IMR-90 (cell line): ENCODE measurements around the gene SORL1. TPM values are rescaled to one million over a fixed set of nuclear protein-coding genes. Genes with fewer than 3 reads are reported as not detected.

Source experiments
- ATAC-seq: fragments of 200-7000 bp; cut with Tn5 transposase; 2 replicates; pipeline ENCODE4 v1.9.1; 2020; ENCODE audit warnings: low read depth, mild to moderate bottlenecking, moderate library complexity
- BruUV-seq: library from RNA; stranded (reverse); fragments of 400-500 nt; replicated peaks from 2 replicates; lab custom pipeline; 2021; lab: Mats Ljungman, UMichigan
- CTCF ChIA-PET: fragments of 300-600 bp; formaldehyde crosslinking; extraction: SDS; loops from one replicate; lab custom pipeline; 2021; ENCODE audit warnings: antibody characterized with exemption; lab: Yijun Ruan, JAX
- POLR2A ChIA-PET: fragments of 300-600 bp; sonication (Branson Sonifier 250); formaldehyde crosslinking; loops from one replicate; lab custom pipeline; 2022; ENCODE audit warnings: antibody characterized with exemption; ENCODE audit not compliant: unreplicated experiment; lab: Charles Lee
- DNase-seq: peaks from one replicate; pipeline ENCODE4 v3.0.0; 2013
- H2AFZ ChIP-seq: replicated peaks from 2 replicates; pipeline ENCODE3; 2013; ENCODE audit warnings: low read length, mild to moderate bottlenecking; ENCODE audit not compliant: poor library complexity
- H2AK5ac ChIP-seq: 2 replicates; pipeline ENCODE4 v1.6.1; 2013; ENCODE audit warnings: low read depth, low read length, inconsistent platforms
- H2AK9ac ChIP-seq: replicated peaks from 2 replicates; pipeline ENCODE3; 2013; ENCODE audit warnings: mild to moderate bottlenecking, low read depth, low read length, moderate library complexity; ENCODE audit not compliant: poor library complexity
- H2BK120ac ChIP-seq: 2 replicates; pipeline ENCODE4 v1.6.1; 2013; ENCODE audit warnings: low read depth, low read length, inconsistent platforms
- H2BK15ac ChIP-seq: 3 replicates; pipeline ENCODE4 v1.6.1; 2013; ENCODE audit warnings: low read depth, low read length, inconsistent platforms
- H2BK20ac ChIP-seq: 2 replicates; pipeline ENCODE4 v1.6.1; 2013; ENCODE audit warnings: low read depth, mild to moderate bottlenecking, inconsistent platforms, low read length, moderate library complexity
- H2BK5ac ChIP-seq: 2 replicates; pipeline ENCODE4 v1.6.1; 2013; ENCODE audit warnings: mild to moderate bottlenecking, low read depth, low read length, inconsistent platforms; ENCODE audit not compliant: poor library complexity, severe bottlenecking
- H3K14ac ChIP-seq: replicated peaks from 2 replicates; pipeline ENCODE4 v1.6.1; 2013; ENCODE audit warnings: low read depth, low read length, inconsistent platforms
- H3K18ac ChIP-seq: 2 replicates; pipeline ENCODE4 v1.6.1; 2013; ENCODE audit warnings: low read depth, low read length, control low read depth
- H3K23ac ChIP-seq: 2 replicates; pipeline ENCODE4 v1.6.1; 2013; ENCODE audit warnings: low read depth, low read length, inconsistent platforms
- H3K27ac ChIP-seq: 2 replicates; pipeline ENCODE4 v1.5.1; 2013; ENCODE audit warnings: mild to moderate bottlenecking, control low read depth, low read length; ENCODE audit not compliant: insufficient read depth
- H3K27me3 ChIP-seq: 2 replicates; pipeline ENCODE4 v1.6.1; 2013; ENCODE audit warnings: low read length; ENCODE audit not compliant: control insufficient read depth, insufficient read depth
- H3K36me3 ChIP-seq: 2 replicates; pipeline ENCODE4 v1.6.1; 2013; ENCODE audit warnings: low read length, mixed read lengths; ENCODE audit not compliant: control insufficient read depth, insufficient read depth
- H3K4ac ChIP-seq: 2 replicates; pipeline ENCODE4 v1.6.1; 2013; ENCODE audit warnings: low read depth, low read length, inconsistent platforms
- H3K4me1 ChIP-seq: 2 replicates; pipeline ENCODE4 v1.6.1; 2013; ENCODE audit warnings: low read length, mixed read lengths; ENCODE audit not compliant: control insufficient read depth, insufficient read depth
- H3K4me2 ChIP-seq: 2 replicates; pipeline ENCODE4 v1.6.1; 2013; ENCODE audit warnings: low read depth, mild to moderate bottlenecking, control low read depth, low read length, moderate library complexity
- H3K4me3 ChIP-seq: 2 replicates; pipeline ENCODE4 v1.5.1; 2013; ENCODE audit warnings: low read depth, mild to moderate bottlenecking, control low read depth, low read length, moderate library complexity; ENCODE audit not compliant: insufficient read depth
- H3K56ac ChIP-seq: 2 replicates; pipeline ENCODE4 v1.6.1; 2013; ENCODE audit warnings: low read length, inconsistent platforms; ENCODE audit not compliant: insufficient read depth; ENCODE audit errors: extremely low read depth
- H3K79me1 ChIP-seq, 2 experiments: 2 replicates each; pipeline ENCODE4 v1.6.1; 2013; ENCODE audit warnings: low read length in 2 of 2, inconsistent platforms in 1 of 2, low read depth in 1 of 2
- H3K9ac ChIP-seq: 2 replicates; pipeline ENCODE4 v1.6.1; 2013; ENCODE audit warnings: low read depth, low read length, control low read depth
- H3K9me1 ChIP-seq: 2 replicates; pipeline ENCODE4 v1.6.1; 2013; ENCODE audit warnings: low read length, inconsistent platforms; ENCODE audit not compliant: insufficient read depth
- H3K9me3 ChIP-seq: 2 replicates; pipeline ENCODE4 v1.6.1; 2013; ENCODE audit warnings: low read length; ENCODE audit not compliant: control insufficient read depth, insufficient read depth
- H4K20me1 ChIP-seq: 2 replicates; pipeline ENCODE4 v1.6.1; 2013; ENCODE audit warnings: low read length, inconsistent platforms; ENCODE audit not compliant: insufficient read depth
- H4K5ac ChIP-seq: 2 replicates; pipeline ENCODE4 v1.6.1; 2013; ENCODE audit warnings: mild to moderate bottlenecking, low read depth, low read length, control low read depth
- H4K8ac ChIP-seq, 2 experiments: 2 replicates each; pipeline ENCODE4 v1.6.1; 2013; ENCODE audit warnings: low read depth in 2 of 2, low read length in 2 of 2, control low read depth in 1 of 2, inconsistent platforms in 1 of 2
- H4K91ac ChIP-seq: 2 replicates; pipeline ENCODE4 v1.6.1; 2013; ENCODE audit warnings: low read depth, low read length, inconsistent platforms; ENCODE audit not compliant: insufficient read depth
- BHLHE40 ChIP-seq: fragments of 150-350 bp; IDR thresholded peaks from 2 replicates; pipeline ENCODE4 v1.6.1; 2016; ENCODE audit warnings: mild to moderate bottlenecking, low read depth, low read length
- CEBPB ChIP-seq: IDR thresholded peaks from 2 replicates; pipeline ENCODE4 v1.6.1; 2012; ENCODE audit warnings: low read depth, low read length, improper control_type of control experiment
- CHD1 ChIP-seq: IDR thresholded peaks from 2 replicates; pipeline ENCODE4 v1.6.1; 2012; ENCODE audit warnings: low read depth, low read length, improper control_type of control experiment
- CTCF ChIP-seq: conservative IDR thresholded peaks from 2 replicates; pipeline ENCODE4 v1.5.1; 2012; ENCODE audit warnings: mild to moderate bottlenecking, low read depth, low read length, improper control_type of control experiment
- ELK1 ChIP-seq: fragments of 150-350 bp; IDR thresholded peaks from 2 replicates; pipeline ENCODE4 v1.6.1; 2016; ENCODE audit warnings: low read depth, mild to moderate bottlenecking, low read length, moderate library complexity, borderline replicate concordance
- FOS ChIP-seq: fragments of 150-350 bp; IDR thresholded peaks from 2 replicates; pipeline ENCODE4 v1.6.1; 2016; ENCODE audit warnings: low read depth, low read length
- MAFK ChIP-seq: IDR thresholded peaks from 2 replicates; pipeline ENCODE4 v1.6.1; 2012; ENCODE audit warnings: low read depth, low read length, improper control_type of control experiment
- MAZ ChIP-seq: IDR thresholded peaks from 2 replicates; pipeline ENCODE4 v1.6.1; 2012; ENCODE audit warnings: low read depth, mild to moderate bottlenecking, low read length, improper control_type of control experiment, moderate library complexity, borderline replicate concordance
- MXI1 ChIP-seq: IDR thresholded peaks from 2 replicates; pipeline ENCODE4 v1.6.1; 2012; ENCODE audit warnings: low read depth, mild to moderate bottlenecking, low read length, moderate library complexity, borderline replicate concordance
- NFE2L2 ChIP-seq: fragments of 150-350 bp; IDR thresholded peaks from 2 replicates; pipeline ENCODE4 v1.6.1; 2016; ENCODE audit warnings: low read depth, mild to moderate bottlenecking, low read length
- POLR2A ChIP-seq: IDR thresholded peaks from 2 replicates; pipeline ENCODE4 v1.6.1; 2012; ENCODE audit warnings: mild to moderate bottlenecking, low read depth, low read length
- RAD21 ChIP-seq: IDR thresholded peaks from 2 replicates; pipeline ENCODE4 v1.6.1; 2012; ENCODE audit warnings: low read length, improper control_type of control experiment
- RCOR1 ChIP-seq: IDR thresholded peaks from 2 replicates; pipeline ENCODE4 v1.6.1; 2012; ENCODE audit warnings: mild to moderate bottlenecking, low read length, improper control_type of control experiment; ENCODE audit not compliant: insufficient replicate concordance
- RFX5 ChIP-seq: IDR thresholded peaks from 2 replicates; pipeline ENCODE4 v1.8.0; 2012; ENCODE audit warnings: low read depth, mild to moderate bottlenecking, low read length, moderate library complexity
- SMC3 ChIP-seq: fragments of 150-350 bp; IDR thresholded peaks from 2 replicates; pipeline ENCODE4 v1.6.1; 2016; ENCODE audit warnings: low read depth, mild to moderate bottlenecking, antibody characterized with exemption, low read length, moderate library complexity
- USF2 ChIP-seq: fragments of 150-350 bp; IDR thresholded peaks from 2 replicates; pipeline ENCODE4 v1.6.1; 2017; ENCODE audit warnings: mild to moderate bottlenecking, antibody characterized with exemption, low read length, low read depth
- WGBS, 2 experiments: methylation state at CpG; one replicate each; pipeline versions ENCODE4 v1.1.5 to v1.1.7; 2013; ENCODE audit warnings: missing lambda C conversion rate in 2 of 2; ENCODE audit not compliant: insufficient read length in 1 of 2; ENCODE audit errors: extremely low coverage in 2 of 2; 5-methylcytosine and 5-hydroxymethylcytosine counted together
- dilution Hi-C: fragments of 300-500 bp; cut with HindIII; formaldehyde crosslinking; loops from one replicate; pipeline ENCODE4 v1.14.3; 2018; ENCODE audit warnings: low sequenced_read_pairs; ENCODE audit not compliant: unreplicated experiment
- in situ Hi-C: fragments of 300-500 bp; cut with MboI; formaldehyde crosslinking; loops from 3 replicates; pipeline ENCODE4 v1.14.3; 2019; ENCODE audit warnings: low sequenced_read_pairs, inconsistent platforms, mixed read lengths
- intact Hi-C: fragments of 100-400 bp; cut with micrococcal nuclease; formaldehyde crosslinking; loops from 2 replicates; pipeline ENCODE4 v1.10.0; 2022
- polyA plus RNA-seq, 3 experiments: library from polyadenylated mRNA; depleted of rRNA; stranded (reverse); fragments of >200 nt; gene quantifications; 2 replicates each; pipeline ENCODE4 v1.2.3, GENCODE V29; 2012; ENCODE audit warnings: low replicate concordance in 1 of 3
- total RNA-seq: library from RNA; depleted of rRNA; stranded (reverse); fragments of >200 nt; gene quantifications from 2 replicates; pipeline ENCODE4 v1.2.3, GENCODE V29; 2012

The SORL1 gene
- total and polyA plus RNA-seq, 2 of the 4 experiments (the other 2 are of a cell fraction), result 1.0 to 2.0 TPM

GRCh38 chr11:121415856-121416255, 36.3 kb upstream of the SORL1 start:
- DNase-seq, result no peak
- no CpG with 5 or more reads among the region's 1 CpG for WGBS, 2 experiments
- POLR2A ChIA-PET, result no interaction called here
- Histone ChIP-seq H4K8ac (no peak overlapping the region), H3K9ac (no peak overlapping the region), H3K36me3 (no peaks in the 10 kb centered on the region), H3K27ac (no peak overlapping the region), H2AK9ac (no peak overlapping the region), H2BK20ac (no peak overlapping the region), H3K56ac (no peak overlapping the region), H3K4me2 (no peak overlapping the region), H3K18ac (no peak overlapping the region), H3K4ac (no peak overlapping the region), H4K20me1 (no peaks in the 10 kb centered on the region), H3K4me3 (no peak overlapping the region), H3K9me1 (no peaks in the 10 kb centered on the region), H2BK5ac (no peak overlapping the region), H2AK5ac (no peak overlapping the region), H2AFZ (no peak overlapping the region), H4K5ac (no peak overlapping the region), H3K79me1 (no peaks in the 10 kb centered on the region), H4K91ac (no peak overlapping the region), H2BK15ac (no peak overlapping the region), H2BK120ac (no peak overlapping the region), H3K4me1 (no peaks in the 10 kb centered on the region; the same call in 1 of the 2 replicates), H3K14ac (no peak overlapping the region), H3K23ac (no peak overlapping the region), H3K27me3 (peaks cover 4% of the 10 kb centered on the region), H3K9me3 (no peaks in the 10 kb centered on the region)
- ATAC-seq, result no peak
- BruUV-seq, result no TSS peak
- CTCF ChIA-PET, result no interaction called here
- in situ Hi-C loops, result no loop called here
- dilution Hi-C loops, result no loop called here
- no peak for TF ChIP-seq USF2
- no peak for TF ChIP-seq BHLHE40
- TF ChIP-seq RFX5, result no peak
- TF ChIP-seq ELK1, result no peak
- TF ChIP-seq RCOR1, result no peak
- no peak for TF ChIP-seq NFE2L2
- no peak for TF ChIP-seq SMC3
- TF ChIP-seq POLR2A, result no peak
- no peak for TF ChIP-seq FOS
- TF ChIP-seq CHD1, result no peak
- no peak for TF ChIP-seq CEBPB
- TF ChIP-seq MAZ, result no peak
- no peak for TF ChIP-seq RAD21
- TF ChIP-seq CTCF, result no peak
- TF ChIP-seq MXI1, result no peak
- no peak for TF ChIP-seq MAFK
- intact Hi-C loops, result no loop called here
